ENCODE data around the gene GKN1.

GKN1 gene

DNA sequence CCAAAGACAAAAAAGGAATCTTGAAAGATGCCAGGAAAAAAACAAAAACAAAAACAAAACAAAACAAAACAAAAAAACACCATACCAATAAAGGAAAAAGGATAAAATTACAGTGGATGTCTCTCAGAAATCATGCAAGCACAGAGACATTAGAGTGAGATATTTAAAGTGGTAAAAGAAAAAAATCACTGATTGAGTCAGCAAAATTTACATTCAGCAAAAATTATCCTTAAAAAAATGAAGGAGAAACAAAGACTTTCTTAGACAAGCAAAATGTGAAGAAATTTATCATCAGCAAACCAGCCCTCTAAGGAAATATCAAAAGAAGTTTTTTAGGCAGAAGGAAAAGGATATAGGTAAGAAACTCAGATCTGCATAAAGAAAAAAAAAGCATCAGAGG, 10.2 kb upstream of the GKN1 start:
- no peak for DNase-seq

DNA sequence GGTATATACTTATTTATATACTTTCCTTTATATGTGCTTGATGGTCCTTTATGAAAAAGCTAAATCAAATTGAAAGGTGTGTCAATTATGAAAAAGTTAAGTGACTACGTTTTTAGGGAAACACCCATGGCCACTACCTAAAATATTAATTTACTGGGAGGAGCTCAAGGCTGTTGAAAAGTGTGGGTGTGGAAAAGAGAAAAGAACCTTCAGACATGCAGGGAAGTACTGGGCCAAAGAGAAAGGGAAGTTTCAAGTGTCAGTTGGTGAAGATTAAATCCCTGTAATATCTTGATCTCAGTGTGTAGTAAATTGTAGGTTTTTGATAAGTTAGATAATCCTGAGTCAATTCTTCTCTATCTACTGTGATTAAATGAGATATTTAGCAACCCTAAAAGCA, 6.2 kb upstream of the GKN1 start:
- DNase-seq = no peak

DNA sequence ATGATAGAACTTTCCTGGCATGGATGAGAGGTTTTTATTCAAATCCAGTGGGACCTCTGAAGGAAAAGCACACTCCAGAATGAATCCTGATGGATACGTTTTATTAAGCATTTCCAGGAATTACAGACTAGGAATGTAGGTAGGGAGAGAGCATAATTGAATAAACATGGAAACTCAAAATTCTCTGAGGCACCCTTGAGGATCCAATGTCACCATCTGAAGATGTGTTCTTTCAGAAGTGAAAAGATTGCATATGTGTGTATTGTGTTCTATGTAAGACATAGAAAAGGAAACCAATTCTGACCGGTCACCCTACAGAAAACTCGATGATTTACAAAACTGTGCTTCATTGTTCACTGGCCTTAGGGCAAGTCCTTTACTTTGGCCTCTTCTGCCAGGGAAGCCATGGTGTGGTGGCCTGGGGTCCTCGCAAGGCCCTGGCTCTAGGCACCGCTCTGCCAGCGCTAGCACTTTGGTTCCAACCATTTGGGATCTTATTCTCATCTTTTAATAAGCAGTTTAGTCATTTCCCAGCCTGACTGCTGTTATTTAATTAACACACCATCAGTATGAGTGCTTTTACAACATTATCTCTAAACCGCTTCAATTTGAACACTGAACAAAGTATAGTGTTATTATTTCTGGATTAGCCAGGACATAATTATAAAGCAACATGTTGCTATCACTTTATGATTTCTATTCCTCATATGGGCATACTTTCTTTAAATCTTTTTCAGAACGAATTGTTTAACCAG, 4.5 kb upstream of the GKN1 start:
- no peak for DNase-seq

GRCh38 chr2:68970566-68971265, 3.7 kb upstream of the GKN1 start:
- DNase-seq = no peak

GRCh38 chr2:68971591-68972231, 2.7 kb upstream of the GKN1 start:
- DNase-seq = no peak

DNA sequence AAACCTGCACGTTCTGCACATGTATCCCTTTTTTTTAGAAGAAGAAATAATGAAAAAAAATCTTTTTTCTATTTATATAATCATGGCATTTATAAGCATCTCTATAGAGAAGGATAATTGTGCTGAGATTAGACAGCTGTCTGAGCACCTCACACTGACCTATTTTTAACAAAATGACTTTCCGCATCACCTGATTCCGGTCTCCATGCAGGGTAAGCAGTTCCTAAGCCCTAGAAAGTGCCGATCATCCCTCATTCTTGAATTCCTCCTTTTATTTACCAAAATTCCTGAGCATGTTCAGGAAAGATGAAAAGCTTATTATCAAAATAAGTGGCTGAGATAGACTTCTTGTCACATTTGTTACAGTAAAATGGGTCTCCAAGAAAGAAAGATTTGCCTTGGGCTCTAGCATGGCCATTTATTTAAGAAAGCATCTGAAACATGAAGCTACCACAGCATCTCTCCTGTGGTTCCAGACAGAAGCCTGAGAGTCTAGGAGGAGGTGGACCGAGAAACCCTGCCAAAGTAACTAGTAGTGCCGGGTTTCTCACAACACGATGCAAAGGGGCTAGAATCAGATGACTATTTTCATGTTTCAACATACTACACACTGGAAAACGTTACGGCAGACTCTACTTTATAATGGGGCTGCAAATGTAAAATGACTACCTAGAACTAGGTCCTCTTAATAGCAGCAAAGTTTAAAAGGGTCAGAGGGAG, 670 bp downstream of the GKN1 start:
- DNase-seq = no peak

GRCh38 chr2:68975844-68976243, 1.4 kb downstream of the GKN1 start:
- no peak for DNase-seq

GRCh38 chr2:68977453-68977852, 3.0 kb downstream of the GKN1 start:
- DNase-seq = no peak

DNA sequence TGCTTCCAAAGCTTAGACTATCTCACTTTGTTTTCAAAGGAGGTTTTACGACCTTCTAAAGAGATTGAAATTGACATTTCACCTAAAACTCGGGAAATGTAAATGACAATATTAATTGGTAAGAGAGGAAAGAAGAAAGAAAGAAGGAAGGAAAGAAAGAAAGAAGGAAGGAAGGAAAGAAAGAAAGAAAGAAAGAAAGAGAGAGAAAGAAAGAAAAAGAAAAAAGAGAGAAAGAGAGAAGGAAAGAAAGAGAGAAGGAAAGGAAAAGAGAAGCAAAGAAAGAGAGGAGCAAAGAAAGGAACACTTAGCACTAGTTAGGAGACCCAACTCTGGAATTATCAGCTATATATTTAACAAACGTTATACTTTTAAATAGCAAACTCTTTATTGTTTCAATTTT, 3.7 kb downstream of the GKN1 start:
- no peak for DNase-seq

GRCh38 chr2:68980956-68981355, 6.5 kb downstream of the GKN1 start:
- no peak for DNase-seq

DNA sequence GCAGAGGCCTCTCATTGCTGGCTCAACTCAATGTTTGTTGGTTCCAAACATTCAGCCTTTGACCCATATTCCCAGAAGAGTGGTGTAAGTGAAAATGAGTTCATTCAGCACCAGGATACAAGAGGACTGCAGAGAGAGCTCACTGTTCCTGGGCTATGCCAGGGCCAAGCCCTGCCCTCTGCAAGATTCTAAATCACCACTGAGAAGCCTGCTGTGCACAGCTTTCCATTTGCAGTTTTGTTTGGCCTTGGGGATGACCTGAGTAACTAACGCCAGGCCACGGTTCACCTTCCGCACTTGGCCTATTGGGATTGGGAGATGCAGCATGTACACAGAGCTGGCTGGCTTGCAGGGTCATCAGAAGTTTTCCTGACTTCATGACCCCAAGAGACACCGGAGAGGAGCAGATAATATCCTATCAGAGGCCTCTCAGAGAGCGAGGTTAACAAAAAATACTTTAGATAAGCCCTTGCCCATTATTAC, 12.6 kb downstream of the GKN1 start:
- DNase-seq = no peak

DNA sequence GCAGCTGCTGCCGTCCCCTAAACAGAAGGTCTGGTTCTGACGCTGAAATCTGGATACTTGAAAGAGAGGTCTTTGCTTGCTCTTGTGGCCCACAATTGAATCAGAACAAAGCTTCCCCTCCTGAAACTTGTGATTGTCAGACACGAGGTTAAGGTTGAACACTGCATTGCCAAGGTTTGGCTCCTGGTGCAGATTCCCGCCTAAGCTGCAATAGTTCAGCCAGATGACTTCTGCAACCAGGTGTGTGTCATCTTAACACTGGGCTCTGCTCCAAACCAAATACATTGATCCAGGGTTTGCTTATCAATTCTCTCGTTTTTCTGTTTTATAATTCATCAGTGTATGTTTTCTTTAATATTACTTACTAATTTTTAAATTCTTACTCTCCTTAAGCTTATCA, 14.6 kb downstream of the GKN1 start:
- DNase-seq = no peak

- no peak for DNase-seq
These were observed 17.9 kb downstream of the GKN1 start for GRCh38 chr2:68992341-68992740.

DNA sequence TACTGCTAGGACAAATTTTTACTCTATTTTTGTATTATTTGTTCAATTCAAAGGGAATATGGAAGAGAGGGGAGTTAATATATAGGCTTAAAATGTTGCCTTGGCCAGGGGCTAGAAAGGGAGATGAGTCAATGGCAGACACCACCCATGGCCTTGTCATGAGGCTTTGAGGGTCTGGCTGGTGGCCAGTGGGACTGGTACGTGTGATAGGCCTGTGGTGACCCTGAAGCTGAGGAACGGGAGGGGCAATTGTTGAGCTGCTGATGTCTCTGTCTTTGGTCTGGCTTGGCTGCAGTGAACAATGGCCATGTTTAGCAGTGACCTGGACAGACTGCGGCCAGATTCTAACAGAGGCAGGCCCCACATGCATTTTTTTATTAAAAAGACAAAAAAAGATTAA, 18.5 kb downstream of the GKN1 start:
- DNase-seq = no peak

DNA sequence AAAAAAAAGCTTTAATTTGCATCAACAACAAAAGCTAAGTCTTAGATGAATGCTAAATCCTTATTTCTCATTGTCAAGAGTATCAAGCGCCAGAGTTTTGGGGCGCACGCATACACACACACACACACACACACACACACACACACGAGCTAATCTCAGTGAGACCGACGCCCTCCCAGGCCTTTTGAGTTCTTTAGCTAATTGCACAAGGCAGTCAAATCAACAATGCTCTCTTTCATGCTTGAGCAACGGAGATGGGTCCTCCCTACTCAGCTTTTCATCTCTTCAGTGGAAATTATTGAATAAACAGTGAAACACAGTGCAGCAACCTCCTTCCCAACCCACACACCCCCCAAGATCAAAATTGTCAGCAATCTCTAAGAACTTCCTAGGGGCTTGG, 19.2 kb downstream of the GKN1 start:
- DNase-seq = no peak

DNA sequence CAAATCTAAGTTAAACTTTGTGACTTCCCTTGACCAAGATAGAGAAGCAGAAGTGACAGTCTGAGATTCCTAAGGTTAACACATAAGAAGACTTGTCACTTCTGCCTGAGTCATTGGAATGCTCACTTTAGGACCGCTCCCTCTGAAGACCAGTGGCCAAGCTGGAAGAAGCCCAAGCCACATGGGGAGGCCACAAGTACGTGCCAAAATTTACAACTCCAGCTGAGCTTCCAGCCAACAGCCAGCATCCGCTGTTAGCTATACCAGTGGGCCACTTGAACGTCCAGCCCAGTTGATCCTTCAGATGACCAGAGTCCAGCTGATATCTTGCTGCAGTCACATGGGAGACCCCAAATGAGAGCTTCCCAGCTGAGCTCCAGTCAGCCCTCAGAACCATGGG, 20.4 kb downstream of the GKN1 start:
- no peak for DNase-seq

- DNase-seq = no peak
These were observed 21.5 kb downstream of the GKN1 start for GRCh38 chr2:68995916-68996315.

DNA sequence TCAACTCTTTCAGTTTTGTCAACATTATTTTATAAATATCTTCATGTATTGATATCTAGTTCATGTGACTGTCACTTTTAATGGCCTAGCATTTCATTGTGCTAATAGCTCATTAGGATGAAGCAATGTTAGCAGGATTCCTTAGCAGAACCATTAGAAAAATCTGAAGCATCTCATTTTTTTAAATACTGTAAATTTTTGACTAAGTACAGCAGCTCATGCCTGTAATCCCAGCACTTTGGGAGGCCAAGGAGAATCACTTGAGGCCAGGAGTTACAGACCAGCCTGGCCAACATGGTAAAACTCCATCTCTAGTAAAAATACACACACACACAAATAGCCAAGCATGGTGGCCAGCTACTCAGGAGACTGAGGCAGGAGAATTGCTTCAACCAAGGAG, 23.0 kb downstream of the GKN1 start:
- DNase-seq = no peak

DNA sequence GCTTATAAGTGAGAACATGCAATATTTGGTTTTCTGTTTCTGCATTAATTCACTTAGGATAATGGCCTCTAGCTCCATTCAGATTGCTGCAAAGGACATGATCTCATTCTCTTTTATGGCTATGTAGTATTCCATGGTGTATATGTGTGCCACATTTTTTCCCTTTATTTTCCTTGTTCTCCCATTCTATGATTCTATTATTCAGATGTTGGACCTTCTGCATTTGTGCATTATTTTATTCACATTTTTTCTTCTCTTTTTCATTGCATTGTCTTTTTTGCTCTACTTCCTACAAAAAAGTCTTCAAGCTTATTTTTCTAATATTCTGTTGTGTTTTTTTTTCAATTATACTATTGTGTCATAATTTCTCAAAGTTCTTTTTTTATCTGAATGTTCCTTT, 27.4 kb downstream of the GKN1 start:
- no peak for DNase-seq

GRCh38 chr2:69003731-69004130, 29.3 kb downstream of the GKN1 start:
- DNase-seq = no peak

GRCh38 chr2:69007169-69007568, 32.7 kb downstream of the GKN1 start:
- no peak for DNase-seq

- DNase-seq = no peak
These were observed 33.2 kb downstream of the GKN1 start for GRCh38 chr2:69007603-69008002.

- no peak for DNase-seq
These were observed 36.2 kb downstream of the GKN1 start for GRCh38 chr2:69010437-69011194.

Data from CD4-positive, alpha-beta T cell treated with Interleukin-6 for 4 hours (primary cell).